Upper lobe of right lung (tissue), 1 donor: ENCODE measurements around the gene COX8A. TPM values are rescaled to one million over a fixed set of nuclear protein-coding genes. Genes with fewer than 3 reads are reported as not detected.

Experiments used
- ATAC-seq: fragments of 200-7000 bp; cut with Tn5 transposase; one replicate; pipeline ENCODE4 v1.9.1; 2020; ENCODE audit warnings: mild to moderate bottlenecking, moderate library complexity
- DNase-seq: peaks from one replicate; pipeline ENCODE4 v3.0.0-alpha.2; 2020
- H3K27ac ChIP-seq: fragments of 200-600 bp; one replicate; pipeline ENCODE4 v1.8.0; 2022
- H3K27me3 ChIP-seq: fragments of 200-600 bp; one replicate; pipeline ENCODE4 v1.8.0; 2022; ENCODE audit warnings: mild to moderate bottlenecking
- H3K36me3 ChIP-seq: fragments of 200-600 bp; one replicate; pipeline ENCODE4 v1.8.0; 2022
- H3K4me1 ChIP-seq: fragments of 200-600 bp; one replicate; pipeline ENCODE4 v1.8.0; 2022
- H3K4me3 ChIP-seq: fragments of 200-600 bp; one replicate; pipeline ENCODE4 v1.8.0; 2022; ENCODE audit warnings: mild to moderate bottlenecking
- H3K9me3 ChIP-seq: fragments of 200-600 bp; one replicate; pipeline ENCODE4 v1.8.0; 2022
- CTCF ChIP-seq: fragments of 200-600 bp; IDR thresholded peaks from one replicate; pipeline ENCODE4 v1.8.0; 2022; ENCODE audit warnings: antibody characterized with exemption
- intact Hi-C: fragments of 100-400 bp; cut with DNase I; formaldehyde crosslinking; loops from one replicate; pipeline ENCODE4 v1.11.0; 2022
- total RNA-seq: library from RNA; stranded (reverse); fragmentation: NEBNext Ultra II Directional; extraction: Animal tissue kit (Norgen Biotek cat#: 25700); gene quantifications from one replicate; pipeline ENCODE4 v1.2.1, GENCODE V29; 2021
- donor health status: DM: no; HTN: yes; CAD: no; lungs with severe emphysema.

The COX8A gene
- total RNA-seq, 1 donor from 2014 or later = 199 TPM

GRCh38 chr11:64010783-64011182 is 36.4 kb downstream of the COX8A start:
- Histone ChIP-seq H3K9me3 (no peaks in the 10 kb centered on the region), H3K27me3 (no peaks in the 10 kb centered on the region), H3K27ac (no peak overlapping the region), H3K36me3 (no peaks in the 10 kb centered on the region), H3K4me1 (peaks cover 15% of the 10 kb centered on the region), H3K4me3 (no peak overlapping the region)
- ATAC-seq (no peak), DNase-seq (no peak)
- no peak for TF ChIP-seq CTCF
- intact Hi-C loops = no loop called here

- Histone ChIP-seq H3K4me1 (peaks cover 15% of the 10 kb centered on the region), H3K27ac (no peak overlapping the region), H3K9me3 (no peaks in the 10 kb centered on the region), H3K36me3 (no peaks in the 10 kb centered on the region), H3K27me3 (no peaks in the 10 kb centered on the region), H3K4me3 (no peak overlapping the region)
- no peak for TF ChIP-seq CTCF
- DNase-seq = no peak
- intact Hi-C loops = no loop called here
- ATAC-seq = no peak
These were observed 37.0 kb downstream of the COX8A start for GRCh38 chr11:64011371-64011770.

DNA sequence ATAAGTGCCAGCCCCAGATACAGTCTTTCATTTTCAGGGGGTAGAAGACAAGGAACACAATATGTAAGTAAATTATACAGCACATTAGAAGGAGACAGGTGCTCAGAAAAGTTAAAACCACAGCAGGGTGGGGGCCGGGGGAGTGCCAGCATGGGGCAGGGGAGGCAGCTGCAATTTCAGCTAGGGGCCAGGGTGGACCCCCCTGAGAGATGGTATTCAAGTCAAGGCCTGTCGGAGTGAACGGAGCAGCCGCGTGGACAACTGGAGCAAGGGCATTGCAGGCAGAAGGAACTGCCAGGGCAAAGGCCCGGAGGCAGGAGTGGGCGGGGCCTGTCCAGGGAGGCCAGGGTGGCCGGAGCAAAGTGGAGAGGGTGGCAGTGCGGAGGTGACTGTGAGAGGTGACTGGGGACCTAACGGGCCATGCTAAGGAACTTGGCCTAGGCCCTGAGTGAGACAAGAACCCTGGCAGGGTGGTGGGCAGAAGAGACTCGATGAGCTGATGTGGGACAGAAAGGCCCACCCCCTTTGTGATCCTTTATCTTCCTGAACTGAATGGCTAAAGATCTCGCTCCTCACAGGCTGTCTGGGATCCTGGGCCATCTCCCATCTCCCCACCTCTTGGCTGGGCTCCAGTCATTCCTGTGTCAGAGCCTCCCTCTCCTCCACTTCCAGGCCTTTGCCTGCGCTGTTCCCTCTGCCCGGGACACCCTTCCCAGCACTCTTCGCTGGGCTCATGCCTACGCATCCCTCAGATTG is 38.9 kb downstream of the COX8A start:
- ATAC-seq = no peak

DNA sequence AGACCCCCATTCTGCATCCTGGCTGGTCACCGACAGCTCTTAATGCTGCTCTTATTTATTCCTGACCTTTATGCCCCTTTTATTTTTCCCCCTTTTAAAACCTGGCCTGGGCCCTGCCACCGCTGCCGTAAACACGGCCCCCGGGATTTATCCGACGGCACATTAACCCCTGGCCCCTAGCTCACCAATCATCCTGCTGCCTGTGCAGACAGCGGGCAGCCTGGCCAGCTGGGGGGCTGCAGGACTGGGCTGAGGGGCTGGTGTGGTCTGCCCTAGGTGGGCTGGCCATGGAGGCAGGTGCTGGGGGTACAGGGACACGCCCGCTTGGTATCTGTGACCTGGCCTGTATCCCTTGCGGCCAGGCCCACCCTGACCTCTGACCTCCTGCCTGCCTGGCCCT is 39.9 kb downstream of the COX8A start:
- intact Hi-C loops = no loop called here
- DNase-seq (no peak), ATAC-seq (no peak)
- no peaks in the 10 kb centered on the region for H3K27me3 ChIP-seq
- TF ChIP-seq CTCF = no peak
- no peak overlapping the region for H3K27ac ChIP-seq
- H3K9me3 ChIP-seq = no peaks in the 10 kb centered on the region
- no peaks in the 10 kb centered on the region for H3K36me3 ChIP-seq
- H3K4me1 ChIP-seq = no peaks in the 10 kb centered on the region
- no peak overlapping the region for H3K4me3 ChIP-seq

More for the DNA sequence above, 38.9 kb downstream of the COX8A start:
- H3K36me3 ChIP-seq = no peaks in the 10 kb centered on the region
- H3K27ac ChIP-seq = no peak overlapping the region
- DNase-seq = no peak
- H3K4me3 ChIP-seq = no peak overlapping the region
- no peaks in the 10 kb centered on the region for H3K9me3 ChIP-seq
- intact Hi-C loops = no loop called here
- H3K4me1 ChIP-seq = no peaks in the 10 kb centered on the region
- no peak for TF ChIP-seq CTCF
- no peaks in the 10 kb centered on the region for H3K27me3 ChIP-seq

DNA sequence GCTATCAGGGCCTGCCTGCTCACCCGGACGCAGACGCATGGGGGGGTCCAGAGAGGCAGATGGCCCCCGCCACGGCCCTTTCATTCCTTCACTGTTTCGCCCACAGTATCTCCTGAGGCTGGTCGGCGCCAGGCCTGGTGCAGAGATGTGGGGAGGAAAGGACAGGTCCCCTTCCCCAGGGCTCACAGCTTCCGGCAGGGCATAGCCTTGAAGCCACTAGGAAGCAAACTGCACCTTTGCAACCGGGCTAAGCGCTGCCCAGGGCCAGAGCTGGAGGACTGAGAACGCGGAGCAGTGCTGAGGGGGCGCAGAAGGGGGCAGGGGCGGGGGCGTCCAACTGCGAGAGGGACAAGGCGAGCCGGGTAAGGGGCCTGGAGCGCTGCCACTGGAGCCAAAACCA is 41.1 kb downstream of the COX8A start:
- intact Hi-C loops = no loop called here
- no peak for TF ChIP-seq CTCF
- DNase-seq (no peak), ATAC-seq (no peak)
- Histone ChIP-seq H3K27ac (no peak overlapping the region), H3K27me3 (no peaks in the 10 kb centered on the region), H3K36me3 (no peaks in the 10 kb centered on the region), H3K4me1 (no peaks in the 10 kb centered on the region), H3K9me3 (no peaks in the 10 kb centered on the region), H3K4me3 (no peak overlapping the region)
